Esophagus squamous epithelium (tissue), 4 donors: ENCODE measurements around the gene NR2F2.

ENCODE experiments used
- CTCF ChIP-seq, 6 experiments: fragments of 450-650 bp in 4 of 6; fragments of 200-600 bp in 2 of 6; sonication (generic) in 2 of 6; IDR thresholded peaks; one replicate each; pipeline ENCODE4 v1.5.1; 2016 to 2019; ENCODE audit warnings: antibody characterized with exemption in 6 of 6, mild to moderate bottlenecking in 4 of 6, moderate library complexity in 4 of 6
- POLR2A ChIP-seq, 4 donors: fragments of 450-650 bp; IDR thresholded peaks; one replicate each; pipeline ENCODE4 v1.6.1; 2017; ENCODE audit warnings: antibody characterized with exemption in 4 of 4, mild to moderate bottlenecking in 4 of 4, moderate library complexity in 3 of 4

DNA sequence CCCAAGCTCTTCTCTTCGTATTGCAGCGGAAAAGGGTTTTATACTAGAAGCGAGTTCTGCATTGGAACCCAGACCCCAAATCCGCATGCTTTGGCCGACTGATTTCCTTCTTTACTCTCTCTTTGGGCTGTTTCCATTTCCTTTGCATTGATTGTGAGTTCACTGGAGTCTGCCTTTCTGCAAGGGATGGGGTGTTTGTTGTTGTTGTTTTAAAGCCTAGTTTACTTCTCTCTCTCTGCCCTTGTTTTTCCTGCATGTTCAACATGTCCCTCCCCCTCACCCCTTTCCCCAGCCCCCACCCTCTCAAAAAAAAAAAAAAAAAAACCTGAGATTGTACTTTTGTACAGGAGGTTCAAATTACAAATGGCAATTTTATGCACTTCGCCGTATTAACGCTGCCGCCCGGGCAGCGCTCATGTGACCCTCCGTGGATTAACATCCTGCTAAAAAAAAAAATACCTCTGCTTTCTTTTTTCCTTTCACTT, 2.2 kb downstream of the NR2F2 start:
- no peak for TF ChIP-seq POLR2A (IDR thresholded peaks at IDR 0.05)
- TF ChIP-seq CTCF (IDR thresholded peaks at IDR 0.05) = no peak
